Glomerular visceral epithelial cell (primary cell): Measurements from ENCODE around the gene ADGB.

Source experiments
- DNase-seq: peaks from one replicate; pipeline ENCODE4 v3.0.0-alpha.2; 2016; ENCODE audit errors: extremely low spot score

The ADGB gene

DNA sequence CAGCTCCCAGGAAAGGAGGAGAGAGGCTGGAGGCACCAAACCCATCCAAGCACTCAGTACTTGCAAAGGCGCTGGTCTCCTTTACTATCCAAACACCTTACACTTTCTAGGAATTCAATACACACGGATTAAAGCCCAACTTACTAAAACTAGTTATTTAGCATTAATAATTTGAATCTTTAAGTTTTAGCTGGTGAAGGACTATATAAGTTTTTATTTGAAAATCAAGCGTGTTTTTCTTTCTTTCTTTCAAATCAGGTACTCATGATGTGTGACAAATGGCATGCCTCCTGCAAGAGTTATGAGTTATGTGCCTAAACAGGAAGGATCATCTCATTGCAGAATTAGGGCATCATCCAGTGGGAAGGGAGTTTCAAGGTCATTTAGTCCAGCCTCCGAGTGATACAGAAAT is 263.7 kb downstream of the ADGB start:
- DNase-seq = no peak

DNA sequence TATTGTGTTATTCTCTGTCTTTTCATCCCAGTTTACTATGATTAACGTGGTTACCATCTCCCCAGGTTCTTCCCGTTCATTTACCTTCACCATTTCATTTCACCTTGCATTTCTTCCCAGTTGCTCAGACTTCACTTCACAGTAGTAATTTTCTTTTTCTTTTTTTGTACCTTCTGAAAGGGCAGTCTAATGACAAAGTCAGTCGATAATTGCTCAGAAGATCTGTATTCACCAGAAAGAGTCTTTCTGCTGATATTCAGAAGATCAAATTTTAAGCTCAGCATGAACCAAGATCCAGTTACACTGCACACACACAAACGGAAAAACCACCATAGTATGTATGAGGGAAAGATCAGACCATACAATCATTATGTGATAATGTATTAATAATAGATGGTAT is 265.5 kb downstream of the ADGB start:
- no peak for DNase-seq

DNA sequence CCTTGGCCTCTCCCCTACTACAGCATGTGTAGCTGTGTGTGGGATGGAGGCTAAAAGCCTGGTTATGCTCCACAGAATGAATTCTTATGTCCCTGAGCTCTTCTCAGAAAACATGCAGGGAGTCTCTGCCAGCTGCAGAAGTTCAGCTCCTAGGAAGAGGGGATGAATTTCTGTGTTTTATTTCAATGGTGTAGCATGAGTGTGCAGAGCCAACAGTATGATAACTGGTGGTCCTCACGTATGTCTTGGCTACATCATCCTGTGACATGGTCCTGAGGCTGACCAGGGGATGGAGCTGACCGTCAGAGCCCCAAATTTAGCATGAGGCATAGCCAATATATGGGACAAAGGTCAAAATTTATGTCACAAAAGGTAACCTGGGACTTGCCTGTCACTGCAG is 266.1 kb downstream of the ADGB start:
- no peak for DNase-seq
